ENCODE results near the gene HOXD11.

GRCh38 chr2:176098366-176099158, 8.5 kb upstream of the HOXD11 start:
- no peak for TF ChIP-seq POLR2AphosphoS5 (IDR thresholded peaks at IDR 0.05)
- TF ChIP-seq TAF1 (IDR thresholded peaks at IDR 0.05; ENCODE audit: low read depth) = no peak
